Measurements from ENCODE around the gene ZAR1L. TPM values are rescaled to one million over a fixed set of nuclear protein-coding genes. Genes with fewer than 3 reads are reported as not detected.

ZAR1L gene
- total RNA-seq, 1 experiment from 2014 or later, result not detected

DNA sequence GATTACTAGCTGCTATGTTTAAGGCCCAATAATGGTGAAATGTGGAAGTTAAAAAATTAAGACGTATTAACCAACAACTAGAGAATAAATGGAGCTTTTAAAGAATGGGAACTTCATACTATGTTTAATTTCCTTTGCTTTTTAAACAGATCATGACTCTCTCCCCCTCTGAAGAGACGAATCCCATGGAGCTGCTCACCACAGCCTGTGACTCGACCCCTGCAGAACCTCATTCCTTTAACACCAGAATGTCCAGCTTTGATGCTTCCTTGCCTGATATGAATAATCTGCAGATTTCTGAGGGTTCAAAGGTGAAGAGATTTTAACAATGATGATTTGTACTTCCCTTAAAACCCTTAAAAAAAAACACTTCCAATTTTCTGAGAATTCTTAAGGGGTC, 53.0 kb downstream of the ZAR1L start:
- TF ChIP-seq EZH2phosphoT487 (IDR thresholded peaks at IDR 0.05; ENCODE audit: borderline replicate concordance, low read length) (no peak), EZH2 (IDR thresholded peaks at IDR 0.05; ENCODE audit: low read length, unreplicated experiment) (no peak)
- TF ChIP-seq, protein P1, sequence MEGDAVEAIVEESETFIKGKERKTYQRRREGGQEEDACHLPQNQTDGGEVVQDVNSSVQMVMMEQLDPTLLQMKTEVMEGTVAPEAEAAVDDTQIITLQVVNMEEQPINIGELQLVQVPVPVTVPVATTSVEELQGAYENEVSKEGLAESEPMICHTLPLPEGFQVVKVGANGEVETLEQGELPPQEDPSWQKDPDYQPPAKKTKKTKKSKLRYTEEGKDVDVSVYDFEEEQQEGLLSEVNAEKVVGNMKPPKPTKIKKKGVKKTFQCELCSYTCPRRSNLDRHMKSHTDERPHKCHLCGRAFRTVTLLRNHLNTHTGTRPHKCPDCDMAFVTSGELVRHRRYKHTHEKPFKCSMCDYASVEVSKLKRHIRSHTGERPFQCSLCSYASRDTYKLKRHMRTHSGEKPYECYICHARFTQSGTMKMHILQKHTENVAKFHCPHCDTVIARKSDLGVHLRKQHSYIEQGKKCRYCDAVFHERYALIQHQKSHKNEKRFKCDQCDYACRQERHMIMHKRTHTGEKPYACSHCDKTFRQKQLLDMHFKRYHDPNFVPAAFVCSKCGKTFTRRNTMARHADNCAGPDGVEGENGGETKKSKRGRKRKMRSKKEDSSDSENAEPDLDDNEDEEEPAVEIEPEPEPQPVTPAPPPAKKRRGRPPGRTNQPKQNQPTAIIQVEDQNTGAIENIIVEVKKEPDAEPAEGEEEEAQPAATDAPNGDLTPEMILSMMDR (conservative IDR thresholded peaks at IDR 0.05; ENCODE audit: low read depth, low read length), result no peak
- H3K4me3 ChIP-seq (ENCODE audit: low read length), result no peak overlapping the region
- H3K27me3 ChIP-seq (ENCODE audit: low read length), result no peaks in the 10 kb centered on the region
- ChIA-PET POLR2A (ENCODE audit: unreplicated experiment) (no interaction called here), CTCF (no interaction called here)
- H3K36me3 ChIP-seq (ENCODE audit: low read depth, low read length), result no peaks in the 10 kb centered on the region
- DNase-seq, result no peak
- H3K9me3 ChIP-seq (ENCODE audit: low read length), result no peaks in the 10 kb centered on the region
- H3K4me1 ChIP-seq (ENCODE audit: insufficient read depth, low read length), result peaks cover 14% of the 10 kb centered on the region
- no TSS peak for BruUV-seq (replicated peaks)
- H3K4me2 ChIP-seq (ENCODE audit: low read length), result no peak overlapping the region
- no peak overlapping the region for H3K9ac ChIP-seq (ENCODE audit: low read length)
- intact Hi-C loops (cut with micrococcal nuclease), result no loop called here
- no peaks in the 10 kb centered on the region for H3F3A ChIP-seq (ENCODE audit: low read length, unreplicated experiment)
- no peak overlapping the region for H3K27ac ChIP-seq (ENCODE audit: low read length)
- H4K20me1 ChIP-seq (ENCODE audit: low read length), result no peaks in the 10 kb centered on the region
- H3K79me2 ChIP-seq (ENCODE audit: low read length), result no peaks in the 10 kb centered on the region
- no peaks in the 10 kb centered on the region for H3K9me2 ChIP-seq (replicated peaks; ENCODE audit: low read length)
- no peak for ATAC-seq
- H2AFZ ChIP-seq (ENCODE audit: low read length), result no peak overlapping the region

DNA sequence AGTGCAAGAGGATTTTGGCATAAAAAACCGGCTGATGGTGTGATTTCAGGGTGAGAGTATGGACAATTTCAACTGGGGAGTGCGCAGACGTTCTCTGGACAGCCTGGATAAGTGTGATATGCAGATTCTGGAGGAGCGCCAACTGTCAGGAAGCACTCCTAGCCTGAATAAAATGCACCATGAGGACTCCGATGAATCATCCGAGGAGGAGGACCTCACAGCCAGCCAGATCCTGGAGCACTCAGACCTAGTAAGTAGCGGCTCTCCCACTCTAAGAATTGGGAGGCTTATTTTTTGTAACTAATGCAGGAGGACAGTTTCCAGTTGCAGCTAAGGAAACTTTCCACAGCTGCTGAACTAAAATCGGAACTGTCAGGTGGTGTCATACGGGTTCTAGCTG, 53.6 kb downstream of the ZAR1L start:
- Histone ChIP-seq H3K4me3 (ENCODE audit: low read length) (no peak overlapping the region), H3K27ac (ENCODE audit: low read length) (no peak overlapping the region), H3K36me3 (ENCODE audit: low read depth, low read length) (no peaks in the 10 kb centered on the region), H3K9me3 (ENCODE audit: low read length) (no peaks in the 10 kb centered on the region), H3K9ac (ENCODE audit: low read length) (no peak overlapping the region), H3K4me2 (ENCODE audit: low read length) (no peak overlapping the region), H3K27me3 (ENCODE audit: low read length) (no peaks in the 10 kb centered on the region), H4K20me1 (ENCODE audit: low read length) (no peaks in the 10 kb centered on the region), H2AFZ (ENCODE audit: low read length) (no peak overlapping the region), H3F3A (ENCODE audit: low read length, unreplicated experiment) (no peaks in the 10 kb centered on the region), H3K4me1 (ENCODE audit: insufficient read depth, low read length) (peaks cover 14% of the 10 kb centered on the region), H3K79me2 (ENCODE audit: low read length) (no peaks in the 10 kb centered on the region), H3K9me2 (replicated peaks; ENCODE audit: low read length) (no peaks in the 10 kb centered on the region)
- ChIA-PET CTCF (no interaction called here), POLR2A (ENCODE audit: unreplicated experiment) (no interaction called here)
- intact Hi-C loops (cut with micrococcal nuclease), result no loop called here
- DNase-seq, result peak; percentile 57
- BruUV-seq (replicated peaks), result no TSS peak
- ATAC-seq, result peak; percentile 74
- TF ChIP-seq, protein P1 (conservative IDR thresholded peaks at IDR 0.05; ENCODE audit: low read depth, low read length), result no peak
- TF ChIP-seq EZH2phosphoT487 (IDR thresholded peaks at IDR 0.05; ENCODE audit: borderline replicate concordance, low read length) (no peak), EZH2 (IDR thresholded peaks at IDR 0.05; ENCODE audit: low read length, unreplicated experiment) (no peak)

DNA sequence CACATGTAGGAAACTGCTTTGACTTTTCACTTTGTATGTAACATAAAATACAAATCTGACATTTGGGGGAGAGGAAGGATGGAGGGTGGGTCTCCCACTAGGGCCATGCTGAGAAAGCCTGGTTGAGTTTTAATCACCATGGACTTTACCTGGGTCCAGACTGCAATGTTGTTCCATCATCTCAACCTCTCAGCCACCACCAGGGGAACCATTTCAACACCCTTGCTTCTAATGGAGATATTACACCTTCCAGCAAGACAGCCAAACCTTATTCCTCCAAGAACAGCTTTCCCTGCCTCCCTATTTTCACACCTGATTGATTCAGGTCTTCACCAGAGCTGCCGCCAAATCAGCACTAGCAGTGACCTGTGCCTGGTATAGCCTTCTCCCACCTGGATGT, 56.0 kb downstream of the ZAR1L start:
- ATAC-seq, result no peak
- no peak overlapping the region for H3K27ac ChIP-seq (ENCODE audit: low read length)
- no peak overlapping the region for H3K9ac ChIP-seq (ENCODE audit: low read length)
- H2AFZ ChIP-seq (ENCODE audit: low read length), result no peak overlapping the region
- H4K20me1 ChIP-seq (ENCODE audit: low read length), result no peaks in the 10 kb centered on the region
- ChIA-PET POLR2A (ENCODE audit: unreplicated experiment) (no interaction called here), CTCF (no interaction called here)
- no peaks in the 10 kb centered on the region for H3K9me2 ChIP-seq (replicated peaks; ENCODE audit: low read length)
- no peaks in the 10 kb centered on the region for H3K9me3 ChIP-seq (ENCODE audit: low read length)
- H3K36me3 ChIP-seq (ENCODE audit: low read depth, low read length), result no peaks in the 10 kb centered on the region
- no peak overlapping the region for H3K4me3 ChIP-seq (ENCODE audit: low read length)
- TF ChIP-seq EZH2 (IDR thresholded peaks at IDR 0.05; ENCODE audit: low read length, unreplicated experiment) (no peak), EZH2phosphoT487 (IDR thresholded peaks at IDR 0.05; ENCODE audit: borderline replicate concordance, low read length) (no peak)
- TF ChIP-seq, protein P1 (conservative IDR thresholded peaks at IDR 0.05; ENCODE audit: low read depth, low read length), result no peak
- no peaks in the 10 kb centered on the region for H3K79me2 ChIP-seq (ENCODE audit: low read length)
- no peaks in the 10 kb centered on the region for H3K27me3 ChIP-seq (ENCODE audit: low read length)
- no TSS peak for BruUV-seq (replicated peaks)
- DNase-seq, result no peak
- peaks cover 27% of the 10 kb centered on the region for H3K4me1 ChIP-seq (ENCODE audit: insufficient read depth, low read length)
- no peaks in the 10 kb centered on the region for H3F3A ChIP-seq (ENCODE audit: low read length, unreplicated experiment)
- no peak overlapping the region for H3K4me2 ChIP-seq (ENCODE audit: low read length)
- intact Hi-C loops (cut with micrococcal nuclease), result no loop called here

Measured in PC-3 (cell line).